Esophagus (tissue), 2 donors: ENCODE data around the gene SLC41A1. TPM values are rescaled to one million over a fixed set of nuclear protein-coding genes. Genes with fewer than 3 reads are reported as not detected.

Experiments
- H3K27ac ChIP-seq, 2 donors: one replicate each; pipeline ENCODE4 v1.5.1; 2013; ENCODE audit warnings: low read depth in 2 of 2, mild to moderate bottlenecking in 2 of 2, inconsistent platforms in 1 of 2, low read length in 1 of 2, moderate library complexity in 1 of 2
- H3K27me3 ChIP-seq, 2 donors: one replicate each; pipeline ENCODE4 v1.6.1; 2013; ENCODE audit warnings: low read length in 2 of 2, control low read depth in 1 of 2, mild to moderate bottlenecking in 1 of 2; ENCODE audit not compliant: insufficient read depth in 2 of 2, control insufficient read depth in 1 of 2
- H3K36me3 ChIP-seq, 2 donors: one replicate each; pipeline ENCODE4 v1.6.1; 2013; ENCODE audit warnings: low read length in 1 of 2; ENCODE audit not compliant: control insufficient read depth in 2 of 2, insufficient read depth in 2 of 2
- H3K4me1 ChIP-seq, 2 donors: one replicate each; pipeline ENCODE4 v1.6.1; 2013; ENCODE audit warnings: low read length in 1 of 2; ENCODE audit not compliant: control insufficient read depth in 2 of 2, insufficient read depth in 2 of 2
- H3K4me3 ChIP-seq, 2 donors: one replicate each; pipeline ENCODE4 v1.5.1; 2013; ENCODE audit warnings: low read length in 2 of 2, mild to moderate bottlenecking in 2 of 2, low read depth in 1 of 2, moderate library complexity in 1 of 2
- H3K9me3 ChIP-seq, 2 donors: one replicate each; pipeline ENCODE4 v1.6.1; 2013; ENCODE audit warnings: mild to moderate bottlenecking in 2 of 2, low read depth in 1 of 2, low read length in 1 of 2, moderate library complexity in 1 of 2; ENCODE audit not compliant: control insufficient read depth in 2 of 2, insufficient read depth in 1 of 2
- WGBS, 2 donors: extraction: QIAGEN DNeasy Blood & Tissue Kit; methylation state at CpG; one replicate each; pipeline ENCODE4 v1.1.7; 2013; 5-methylcytosine and 5-hydroxymethylcytosine counted together
- polyA plus RNA-seq, 2 donors: library from polyadenylated mRNA; stranded (reverse); fragments of 200-250 nt; gene quantifications; one replicate each; pipeline ENCODE4 v1.2.3, GENCODE V29; 2013
- donor health status: healthy with polysubstance abuse.
- donor health status: Bipolar disorder and iron deficiency.

SLC41A1 gene
- polyA plus RNA-seq, 2 donors = 2.6 to 5.0 TPM

- H3K27ac ChIP-seq = no peak overlapping the region
- H3K4me3 ChIP-seq = no peak overlapping the region
- H3K36me3 ChIP-seq = peaks cover 0 to 7% of the 10 kb centered on the region in 2 donors
- H3K9me3 ChIP-seq = no peaks in the 10 kb centered on the region
- 73 to 81% methylated on average over 3 of the region's 3 CpGs for WGBS, 2 donors
- no peaks in the 10 kb centered on the region for H3K27me3 ChIP-seq
- peaks cover 0 to 24% of the 10 kb centered on the region in 2 donors for H3K4me1 ChIP-seq
Observed at GRCh38 chr1:205809469-205809868, 3.5 kb downstream of the SLC41A1 start.

GRCh38 chr1:205805082-205805711, 7.8 kb downstream of the SLC41A1 start:
- no peaks in the 10 kb centered on the region for H3K27me3 ChIP-seq
- H3K4me3 ChIP-seq = no peak overlapping the region
- peaks cover 0 to 17% of the 10 kb centered on the region in 2 donors for H3K4me1 ChIP-seq
- WGBS, 2 donors = 45 to 54% methylated on average over 5 of the region's 5 CpGs
- no peak overlapping the region for H3K27ac ChIP-seq
- H3K36me3 ChIP-seq = peaks cover 0 to 11% of the 10 kb centered on the region in 2 donors
- no peaks in the 10 kb centered on the region for H3K9me3 ChIP-seq

GRCh38 chr1:205804605-205805004, 8.4 kb downstream of the SLC41A1 start:
- Histone ChIP-seq H3K9me3 (no peaks in the 10 kb centered on the region), H3K27me3 (no peaks in the 10 kb centered on the region), H3K4me1 (peaks cover 0 to 13% of the 10 kb centered on the region in 2 donors), H3K27ac (no peak overlapping the region), H3K4me3 (no peak overlapping the region), H3K36me3 (peaks cover 0 to 11% of the 10 kb centered on the region in 2 donors)
- WGBS, 2 donors = 94 to 99% methylated on average over 2 of the region's 2 CpGs

- H3K4me3 ChIP-seq = no peak overlapping the region
- H3K9me3 ChIP-seq = no peaks in the 10 kb centered on the region
- no peak overlapping the region for H3K27ac ChIP-seq
- H3K36me3 ChIP-seq = peaks cover under 1 to 11% of the 10 kb centered on the region in 2 donors
- peaks cover 3 to 16% of the 10 kb centered on the region in 2 donors for H3K4me1 ChIP-seq
- no peaks in the 10 kb centered on the region for H3K27me3 ChIP-seq
- 67 to 73% methylated on average over 4 of the region's 4 CpGs for WGBS, 2 donors
Observed at GRCh38 chr1:205803986-205804385, 9.0 kb downstream of the SLC41A1 start.

GRCh38 chr1:205802060-205802459, 10.9 kb downstream of the SLC41A1 start:
- peaks cover 8 to 15% of the 10 kb centered on the region in 2 donors for H3K36me3 ChIP-seq
- H3K27me3 ChIP-seq = no peaks in the 10 kb centered on the region
- H3K27ac ChIP-seq = no peak overlapping the region
- H3K4me3 ChIP-seq = no peak overlapping the region
- no peaks in the 10 kb centered on the region for H3K9me3 ChIP-seq
- H3K4me1 ChIP-seq = peaks cover 6 to 19% of the 10 kb centered on the region in 2 donors
- WGBS, 2 donors = 91 to 95% methylated on average over 8 of the region's 8 CpGs

- Histone ChIP-seq H3K4me1 (peaks cover 6 to 19% of the 10 kb centered on the region in 2 donors), H3K36me3 (peaks cover 10 to 18% of the 10 kb centered on the region in 2 donors), H3K27ac (no peak overlapping the region), H3K9me3 (no peaks in the 10 kb centered on the region), H3K27me3 (no peaks in the 10 kb centered on the region), H3K4me3 (no peak overlapping the region)
- WGBS, 2 donors = 65 to 81% methylated on average over 7 of the region's 7 CpGs
Observed at GRCh38 chr1:205800981-205801703, 11.9 kb downstream of the SLC41A1 start.

DNA sequence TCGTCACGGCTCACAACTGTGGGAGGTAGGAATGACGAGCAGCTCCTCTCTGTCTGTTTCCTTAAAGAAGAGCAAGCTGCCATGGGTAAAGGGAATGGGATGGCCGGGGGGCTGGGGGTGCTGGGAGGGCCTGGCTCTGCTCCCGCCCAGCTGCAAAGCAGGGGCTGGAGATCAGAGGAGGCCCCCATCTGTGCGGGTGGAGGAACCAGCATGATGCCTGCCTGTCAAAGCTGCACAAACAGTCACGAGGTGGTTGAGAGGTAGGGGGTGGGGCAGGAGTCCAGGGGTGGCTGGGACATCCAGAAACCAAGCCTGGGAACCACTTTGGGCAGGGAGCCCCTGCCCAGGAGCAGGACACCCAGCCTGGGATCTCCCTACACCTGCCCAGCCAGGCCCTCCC, 12.6 kb downstream of the SLC41A1 start:
- peaks cover 6 to 13% of the 10 kb centered on the region in 2 donors for H3K4me1 ChIP-seq
- H3K27me3 ChIP-seq = no peaks in the 10 kb centered on the region
- H3K4me3 ChIP-seq = no peak overlapping the region
- peaks cover 15 to 23% of the 10 kb centered on the region in 2 donors for H3K36me3 ChIP-seq
- 77 to 87% methylated on average over 7 of the region's 7 CpGs for WGBS, 2 donors
- no peak overlapping the region for H3K27ac ChIP-seq
- H3K9me3 ChIP-seq = no peaks in the 10 kb centered on the region

- WGBS, 2 donors = 50 to 56% methylated on average over 5 of the region's 5 CpGs
- H3K4me3 ChIP-seq = no peak overlapping the region
- H3K27me3 ChIP-seq = no peaks in the 10 kb centered on the region
- H3K9me3 ChIP-seq = no peaks in the 10 kb centered on the region
- peaks cover 6 to 7% of the 10 kb centered on the region in 2 donors for H3K4me1 ChIP-seq
- peaks cover 15 to 23% of the 10 kb centered on the region in 2 donors for H3K36me3 ChIP-seq
- H3K27ac ChIP-seq = no peak overlapping the region
Observed at GRCh38 chr1:205798577-205798976, 14.4 kb downstream of the SLC41A1 start.

GRCh38 chr1:205797168-205797567, 15.8 kb downstream of the SLC41A1 start:
- peaks cover 15 to 25% of the 10 kb centered on the region in 2 donors for H3K36me3 ChIP-seq

More at GRCh38 chr1:205797168-205797567, 15.8 kb downstream of the SLC41A1 start:
- no peaks in the 10 kb centered on the region for H3K27me3 ChIP-seq
- no peaks in the 10 kb centered on the region for H3K9me3 ChIP-seq
- no peak overlapping the region for H3K4me3 ChIP-seq
- no peak overlapping the region for H3K27ac ChIP-seq
- peaks cover 6 to 7% of the 10 kb centered on the region in 2 donors for H3K4me1 ChIP-seq
- WGBS, 2 donors = 86 to 98% methylated on average over 2 of the region's 2 CpGs
